Measurements from ENCODE around the gene NR1H3.

Gene NR1H3

DNA sequence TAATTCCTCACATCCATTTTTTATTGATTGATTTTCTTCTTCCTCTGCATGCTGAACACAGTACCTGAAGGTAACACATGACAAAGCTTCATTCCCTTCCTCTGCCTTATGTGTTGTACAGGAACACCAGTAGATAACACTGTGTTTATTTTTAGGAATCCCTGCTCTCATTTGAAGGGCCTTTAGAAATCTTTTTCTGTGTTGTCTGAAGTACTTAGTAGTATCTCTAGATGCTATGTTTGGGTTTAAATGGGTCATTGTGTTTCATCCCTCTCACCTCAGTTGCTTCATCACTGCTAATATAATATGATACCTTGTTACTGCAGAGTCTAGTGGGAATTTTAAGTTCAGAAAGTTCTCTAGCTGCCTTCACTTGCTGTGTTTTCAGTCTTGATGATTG, 22.3 kb downstream of the NR1H3 start:
- TF ChIP-seq, protein P1, sequence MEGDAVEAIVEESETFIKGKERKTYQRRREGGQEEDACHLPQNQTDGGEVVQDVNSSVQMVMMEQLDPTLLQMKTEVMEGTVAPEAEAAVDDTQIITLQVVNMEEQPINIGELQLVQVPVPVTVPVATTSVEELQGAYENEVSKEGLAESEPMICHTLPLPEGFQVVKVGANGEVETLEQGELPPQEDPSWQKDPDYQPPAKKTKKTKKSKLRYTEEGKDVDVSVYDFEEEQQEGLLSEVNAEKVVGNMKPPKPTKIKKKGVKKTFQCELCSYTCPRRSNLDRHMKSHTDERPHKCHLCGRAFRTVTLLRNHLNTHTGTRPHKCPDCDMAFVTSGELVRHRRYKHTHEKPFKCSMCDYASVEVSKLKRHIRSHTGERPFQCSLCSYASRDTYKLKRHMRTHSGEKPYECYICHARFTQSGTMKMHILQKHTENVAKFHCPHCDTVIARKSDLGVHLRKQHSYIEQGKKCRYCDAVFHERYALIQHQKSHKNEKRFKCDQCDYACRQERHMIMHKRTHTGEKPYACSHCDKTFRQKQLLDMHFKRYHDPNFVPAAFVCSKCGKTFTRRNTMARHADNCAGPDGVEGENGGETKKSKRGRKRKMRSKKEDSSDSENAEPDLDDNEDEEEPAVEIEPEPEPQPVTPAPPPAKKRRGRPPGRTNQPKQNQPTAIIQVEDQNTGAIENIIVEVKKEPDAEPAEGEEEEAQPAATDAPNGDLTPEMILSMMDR (IDR thresholded peaks at IDR 0.05; ENCODE audit: low read depth, low read length): no peak
- no peak overlapping the region for H3K4me3 ChIP-seq (replicated peaks in 1 of 2; ENCODE audit: low read depth in 2 of 2, low read length in 2 of 2)
- DNase-seq (ENCODE audit: low read depth in 2 of 2): no peak

DNA sequence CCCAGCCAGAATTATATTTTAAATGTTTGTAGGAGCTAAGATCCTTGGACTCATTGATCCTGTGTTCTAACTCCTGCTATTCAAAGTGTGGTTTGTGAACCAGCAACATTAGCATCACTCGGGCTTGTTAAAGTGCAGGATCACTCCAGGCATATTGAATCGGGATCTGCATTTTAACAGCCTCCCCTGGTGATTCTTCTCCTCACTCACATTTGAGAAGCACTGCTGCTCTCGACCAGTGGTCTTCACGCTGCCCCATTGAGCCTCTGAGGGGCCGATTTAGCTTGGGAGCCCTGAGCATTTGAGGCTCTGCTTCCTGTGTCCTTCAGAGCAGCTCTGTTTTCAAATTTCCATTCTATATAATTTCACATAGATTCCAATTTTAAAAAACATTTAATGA, 23.1 kb downstream of the NR1H3 start:
- no peak overlapping the region for H3K4me3 ChIP-seq (replicated peaks in 1 of 2; ENCODE audit: low read depth in 2 of 2, low read length in 2 of 2)
- no peak for DNase-seq (ENCODE audit: low read depth in 2 of 2)
- TF ChIP-seq, protein P1 (IDR thresholded peaks at IDR 0.05; ENCODE audit: low read depth, low read length): no peak

DNA sequence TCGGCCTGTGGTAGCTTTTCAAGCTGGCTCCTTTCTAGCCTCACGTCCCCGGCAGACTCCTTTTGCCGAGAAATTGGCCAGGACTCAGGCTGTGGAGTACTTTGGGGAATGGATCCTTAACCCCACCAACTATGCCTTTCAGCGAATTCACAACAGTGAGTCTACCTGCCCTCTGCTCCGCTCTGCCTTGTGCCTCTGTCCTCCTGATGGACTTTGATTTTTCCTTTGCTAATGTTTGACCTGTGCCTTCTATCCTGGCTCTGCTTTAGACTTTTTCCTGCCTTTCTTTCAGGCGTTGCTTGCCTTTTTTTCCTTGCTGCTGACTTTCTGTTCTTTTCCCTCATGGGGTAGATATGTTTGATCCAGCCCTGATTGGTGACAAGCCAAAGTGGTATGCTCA, 24.7 kb downstream of the NR1H3 start:
- no peak overlapping the region for H3K4me3 ChIP-seq (replicated peaks in 1 of 2; ENCODE audit: low read depth in 2 of 2, low read length in 2 of 2)
- TF ChIP-seq, protein P1 (IDR thresholded peaks at IDR 0.05; ENCODE audit: low read depth, low read length): no peak
- no peak for DNase-seq (ENCODE audit: low read depth in 2 of 2)

DNA sequence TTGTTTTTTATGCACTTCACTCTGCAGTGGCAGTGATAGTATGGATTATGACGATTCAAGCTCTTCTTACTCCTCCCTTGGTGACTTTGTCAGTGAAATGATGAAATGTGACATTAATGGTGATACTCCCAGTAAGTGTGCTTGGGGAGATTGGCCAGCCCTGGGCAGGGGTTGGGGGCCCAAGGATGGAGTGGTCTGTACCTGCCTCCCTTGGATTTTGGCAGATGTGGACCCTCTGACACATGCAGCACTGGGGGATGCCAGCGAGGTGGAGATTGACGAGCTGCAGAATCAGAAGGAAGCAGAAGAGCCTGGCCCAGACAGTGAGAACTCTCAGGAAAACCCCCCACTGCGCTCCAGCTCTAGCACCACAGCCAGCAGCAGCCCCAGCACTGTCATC, 26.4 kb downstream of the NR1H3 start:
- TF ChIP-seq, protein P1 (IDR thresholded peaks at IDR 0.05; ENCODE audit: low read depth, low read length): no peak
- DNase-seq (ENCODE audit: low read depth in 2 of 2): no peak
- H3K4me3 ChIP-seq (replicated peaks in 1 of 2; ENCODE audit: low read depth in 2 of 2, low read length in 2 of 2): no peak overlapping the region

DNA sequence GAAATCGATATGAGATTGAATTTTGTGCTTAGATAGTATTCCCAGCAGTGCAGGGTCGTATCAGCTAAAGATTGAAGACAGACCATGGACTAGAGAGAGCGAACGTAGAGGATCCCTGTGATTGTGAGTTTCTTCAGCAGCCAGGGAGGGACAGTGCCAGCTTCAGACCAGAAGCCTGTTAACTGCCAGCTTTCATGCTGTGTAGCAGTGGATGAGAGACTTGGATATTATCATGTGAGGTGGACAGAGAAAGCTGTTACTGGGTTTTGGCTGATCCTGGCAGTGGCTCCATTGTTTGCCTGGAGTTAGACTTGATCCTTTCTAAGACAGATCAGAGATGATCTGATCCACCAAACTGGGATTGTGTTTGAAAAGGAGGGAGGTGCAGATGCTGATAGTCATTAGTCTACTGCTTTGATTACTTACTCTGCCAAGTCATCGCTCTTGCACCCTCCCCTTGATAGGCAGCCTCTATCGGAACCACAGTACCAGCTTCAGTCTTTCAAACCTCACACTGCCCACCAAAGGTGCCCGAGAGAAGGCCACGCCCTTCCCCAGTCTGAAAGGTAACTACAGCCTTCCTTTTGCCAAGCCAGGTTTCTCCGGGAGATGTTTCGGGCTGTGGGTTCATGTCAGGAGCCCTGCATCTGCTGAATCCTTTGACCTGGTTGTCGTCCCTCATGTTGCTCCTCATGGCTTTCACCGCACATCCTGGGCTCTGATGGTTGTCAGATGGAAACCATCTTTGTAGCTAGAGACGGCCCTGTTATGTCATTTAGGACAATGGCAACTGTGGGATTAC, 28.4 kb downstream of the NR1H3 start:
- TF ChIP-seq, protein P1 (IDR thresholded peaks at IDR 0.05; ENCODE audit: low read depth, low read length): no peak
- no peak overlapping the region for H3K4me3 ChIP-seq (replicated peaks in 1 of 2; ENCODE audit: low read depth in 2 of 2, low read length in 2 of 2)
- DNase-seq (ENCODE audit: low read depth in 2 of 2): no peak

DNA sequence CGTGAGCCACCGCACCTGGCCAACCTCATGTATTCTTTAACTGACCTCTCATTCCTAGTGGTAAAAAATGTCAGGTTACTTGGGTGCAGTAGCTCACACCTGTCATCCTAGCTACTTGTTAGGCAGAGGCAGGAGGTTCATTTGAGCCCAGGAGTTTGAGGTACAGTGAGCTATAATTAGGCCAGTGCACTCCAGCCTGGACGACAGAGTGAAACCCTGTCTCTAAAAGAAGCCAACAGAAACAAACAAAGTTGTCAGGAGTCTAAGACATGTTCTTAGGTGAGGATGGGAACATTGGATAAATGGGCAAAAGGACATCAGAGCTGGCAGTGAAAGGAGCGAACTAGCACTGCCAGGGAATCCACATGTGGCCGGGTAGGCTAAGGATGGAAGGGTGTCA, 30.3 kb downstream of the NR1H3 start:
- TF ChIP-seq, protein P1 (IDR thresholded peaks at IDR 0.05; ENCODE audit: low read depth, low read length): no peak
- no peak for DNase-seq (ENCODE audit: low read depth in 2 of 2)
- H3K4me3 ChIP-seq (replicated peaks in 1 of 2; ENCODE audit: low read depth in 2 of 2, low read length in 2 of 2): no peak overlapping the region

DNA sequence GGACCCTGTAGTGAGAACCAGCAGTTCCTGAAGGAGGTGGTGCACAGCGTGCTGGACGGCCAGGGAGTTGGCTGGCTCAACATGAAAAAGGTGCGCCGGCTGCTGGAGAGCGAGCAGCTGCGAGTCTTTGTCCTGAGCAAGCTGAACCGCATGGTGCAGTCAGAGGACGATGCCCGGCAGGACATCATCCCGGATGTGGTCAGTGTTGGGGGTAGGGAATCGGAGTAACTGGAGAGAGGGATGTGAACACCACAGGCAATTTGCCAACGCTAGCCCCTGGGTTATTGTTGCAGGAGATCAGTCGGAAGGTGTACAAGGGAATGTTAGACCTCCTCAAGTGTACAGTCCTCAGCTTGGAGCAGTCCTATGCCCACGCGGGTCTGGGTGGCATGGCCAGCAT, 32.1 kb downstream of the NR1H3 start:
- no peak overlapping the region for H3K4me3 ChIP-seq (replicated peaks in 1 of 2; ENCODE audit: low read depth in 2 of 2, low read length in 2 of 2)
- DNase-seq (ENCODE audit: low read depth in 2 of 2): no peak
- TF ChIP-seq, protein P1 (IDR thresholded peaks at IDR 0.05; ENCODE audit: low read depth, low read length): no peak
